ENCODE measurements around the gene RAP1GDS1.
"Not testable (repeated sequence)": the region's sequence is repeated elsewhere in the genome, so short reads cannot be mapped to it uniquely, and the experiment has no call there.

Gene RAP1GDS1

GRCh38 chr4:98359646-98360045 is 98.5 kb downstream of the RAP1GDS1 start:
- Mint-ChIP-seq H3K4me3 (no peak overlapping the region), H3K27me3 (no peaks in the 10 kb centered on the region), H3K4me1 (ENCODE audit: low read depth) (peaks cover 4% of the 10 kb centered on the region), H3K9me3 (ENCODE audit: low read depth) (no peaks in the 10 kb centered on the region), H3K27ac (no peak overlapping the region), H3K36me3 (peaks cover 25% of the 10 kb centered on the region)

GRCh38 chr4:98363431-98363830 is 102.2 kb downstream of the RAP1GDS1 start:
- Mint-ChIP-seq H3K36me3 (peaks cover 44% of the 10 kb centered on the region), H3K4me3 (no peak overlapping the region), H3K27me3 (no peaks in the 10 kb centered on the region), H3K9me3 (ENCODE audit: low read depth) (peaks cover 14% of the 10 kb centered on the region), H3K27ac (no peak overlapping the region), H3K4me1 (ENCODE audit: low read depth) (peaks cover 4% of the 10 kb centered on the region)

- H3K4me1 Mint-ChIP-seq (ENCODE audit: low read depth); H3K27me3 Mint-ChIP-seq; H3K4me3 Mint-ChIP-seq; H3K27ac Mint-ChIP-seq: not testable (repeated sequence)
- Mint-ChIP-seq H3K9me3 (ENCODE audit: low read depth) (peaks cover 14% of the 10 kb centered on the region), H3K36me3 (peaks cover 54% of the 10 kb centered on the region)
Measured at GRCh38 chr4:98366275-98366674, 105.1 kb downstream of the RAP1GDS1 start.

GRCh38 chr4:98368000-98368399 is 106.8 kb downstream of the RAP1GDS1 start:
- H3K4me1 Mint-ChIP-seq (ENCODE audit: low read depth); H3K27ac Mint-ChIP-seq; H3K4me3 Mint-ChIP-seq; H3K27me3 Mint-ChIP-seq: not testable (repeated sequence)
- peaks cover 14% of the 10 kb centered on the region for H3K9me3 Mint-ChIP-seq (ENCODE audit: low read depth)
- peaks cover 48% of the 10 kb centered on the region for H3K36me3 Mint-ChIP-seq

- Mint-ChIP-seq H3K4me3 (no peak overlapping the region), H3K4me1 (ENCODE audit: low read depth) (no peaks in the 10 kb centered on the region), H3K27ac (no peak overlapping the region), H3K9me3 (ENCODE audit: low read depth) (peaks cover 14% of the 10 kb centered on the region), H3K27me3 (no peaks in the 10 kb centered on the region), H3K36me3 (peaks cover 42% of the 10 kb centered on the region)
Measured at GRCh38 chr4:98369322-98369721, 108.1 kb downstream of the RAP1GDS1 start.

GRCh38 chr4:98374643-98375042 is 113.5 kb downstream of the RAP1GDS1 start:
- Mint-ChIP-seq H3K27me3 (no peaks in the 10 kb centered on the region), H3K36me3 (peaks cover 15% of the 10 kb centered on the region), H3K4me1 (ENCODE audit: low read depth) (peaks cover 13% of the 10 kb centered on the region), H3K27ac (no peak overlapping the region), H3K4me3 (no peak overlapping the region), H3K9me3 (ENCODE audit: low read depth) (no peaks in the 10 kb centered on the region)

GRCh38 chr4:98377559-98377958 is 116.4 kb downstream of the RAP1GDS1 start:
- no peaks in the 10 kb centered on the region for H3K9me3 Mint-ChIP-seq (ENCODE audit: low read depth)
- no peak overlapping the region for H3K4me3 Mint-ChIP-seq
- peaks cover 17% of the 10 kb centered on the region for H3K36me3 Mint-ChIP-seq
- no peaks in the 10 kb centered on the region for H3K27me3 Mint-ChIP-seq
- peak overlapping the region; percentile 70 for H3K27ac Mint-ChIP-seq
- H3K4me1 Mint-ChIP-seq (ENCODE audit: low read depth), result peaks cover 13% of the 10 kb centered on the region

GRCh38 chr4:98381306-98381705 is 120.1 kb downstream of the RAP1GDS1 start:
- H3K27me3 Mint-ChIP-seq, result no peaks in the 10 kb centered on the region
- H3K9me3 Mint-ChIP-seq (ENCODE audit: low read depth), result no peaks in the 10 kb centered on the region
- H3K36me3 Mint-ChIP-seq, result peaks cover 8% of the 10 kb centered on the region
- no peak overlapping the region for H3K4me3 Mint-ChIP-seq
- no peak overlapping the region for H3K27ac Mint-ChIP-seq
- H3K4me1 Mint-ChIP-seq (ENCODE audit: low read depth), result peaks cover 13% of the 10 kb centered on the region

GRCh38 chr4:98383431-98384106 is 122.4 kb downstream of the RAP1GDS1 start:
- Mint-ChIP-seq H3K27ac (no peak overlapping the region), H3K4me3 (no peak overlapping the region), H3K27me3 (no peaks in the 10 kb centered on the region), H3K36me3 (peaks cover 17% of the 10 kb centered on the region), H3K4me1 (ENCODE audit: low read depth) (peaks cover 2% of the 10 kb centered on the region), H3K9me3 (ENCODE audit: low read depth) (no peaks in the 10 kb centered on the region)

GRCh38 chr4:98385831-98386230 is 124.6 kb downstream of the RAP1GDS1 start:
- Mint-ChIP-seq H3K27ac (no peak overlapping the region), H3K27me3 (no peaks in the 10 kb centered on the region)

GRCh38 chr4:98387345-98388026 is 126.3 kb downstream of the RAP1GDS1 start:
- no peak overlapping the region for H3K4me3 Mint-ChIP-seq
- H3K27me3 Mint-ChIP-seq, result no peaks in the 10 kb centered on the region
- H3K27ac Mint-ChIP-seq, result no peak overlapping the region
- H3K9me3 Mint-ChIP-seq (ENCODE audit: low read depth), result no peaks in the 10 kb centered on the region
- no peaks in the 10 kb centered on the region for H3K4me1 Mint-ChIP-seq (ENCODE audit: low read depth)
- peaks cover 14% of the 10 kb centered on the region for H3K36me3 Mint-ChIP-seq

More at GRCh38 chr4:98385831-98386230, 124.6 kb downstream of the RAP1GDS1 start:
- Mint-ChIP-seq H3K9me3 (ENCODE audit: low read depth) (no peaks in the 10 kb centered on the region), H3K4me1 (ENCODE audit: low read depth) (no peaks in the 10 kb centered on the region), H3K4me3 (no peak overlapping the region), H3K36me3 (peaks cover 16% of the 10 kb centered on the region)

- H3K9me3 Mint-ChIP-seq (ENCODE audit: low read depth), result peaks cover 18% of the 10 kb centered on the region
- peaks cover 4% of the 10 kb centered on the region for H3K4me1 Mint-ChIP-seq (ENCODE audit: low read depth)
- H3K27me3 Mint-ChIP-seq, result no peaks in the 10 kb centered on the region
- peak overlapping the region; percentile 30 for H3K27ac Mint-ChIP-seq
- peaks cover 34% of the 10 kb centered on the region for H3K36me3 Mint-ChIP-seq
- H3K4me3 Mint-ChIP-seq, result no peak overlapping the region
Measured at GRCh38 chr4:98394134-98394533, 132.9 kb downstream of the RAP1GDS1 start.

- Mint-ChIP-seq H3K36me3 (peaks cover 21% of the 10 kb centered on the region), H3K9me3 (ENCODE audit: low read depth) (peaks cover 19% of the 10 kb centered on the region), H3K4me1 (ENCODE audit: low read depth) (peaks cover 1% of the 10 kb centered on the region), H3K27me3 (no peaks in the 10 kb centered on the region), H3K4me3 (no peak overlapping the region), H3K27ac (no peak overlapping the region)
Measured at GRCh38 chr4:98399915-98400314, 138.7 kb downstream of the RAP1GDS1 start.

GRCh38 chr4:98406819-98407218 is 145.6 kb downstream of the RAP1GDS1 start:
- Mint-ChIP-seq H3K36me3 (peaks cover 35% of the 10 kb centered on the region), H3K4me3 (no peak overlapping the region), H3K4me1 (ENCODE audit: low read depth) (peaks cover 1% of the 10 kb centered on the region), H3K27me3 (no peaks in the 10 kb centered on the region), H3K27ac (no peak overlapping the region), H3K9me3 (ENCODE audit: low read depth) (peaks cover 4% of the 10 kb centered on the region)

- H3K27me3 Mint-ChIP-seq, result no peaks in the 10 kb centered on the region
- no peaks in the 10 kb centered on the region for H3K4me1 Mint-ChIP-seq (ENCODE audit: low read depth)
- peaks cover 39% of the 10 kb centered on the region for H3K36me3 Mint-ChIP-seq
- H3K9me3 Mint-ChIP-seq (ENCODE audit: low read depth), result peaks cover 8% of the 10 kb centered on the region
- H3K4me3 Mint-ChIP-seq, result no peak overlapping the region
- no peak overlapping the region for H3K27ac Mint-ChIP-seq
Measured at GRCh38 chr4:98411731-98412130, 150.5 kb downstream of the RAP1GDS1 start.

- no peaks in the 10 kb centered on the region for H3K27me3 Mint-ChIP-seq
- no peak overlapping the region for H3K4me3 Mint-ChIP-seq
- peaks cover 5% of the 10 kb centered on the region for H3K9me3 Mint-ChIP-seq (ENCODE audit: low read depth)
- H3K27ac Mint-ChIP-seq, result no peak overlapping the region
- peaks cover 33% of the 10 kb centered on the region for H3K36me3 Mint-ChIP-seq
- H3K4me1 Mint-ChIP-seq (ENCODE audit: low read depth), result no peaks in the 10 kb centered on the region
Measured at GRCh38 chr4:98416844-98417243, 155.7 kb downstream of the RAP1GDS1 start.
